ENCODE results near the gene UBL4B.

UBL4B gene

GRCh38 chr1:110148961-110149360, 36.7 kb downstream of the UBL4B start:
- TF ChIP-seq CTCF (conservative IDR thresholded peaks at IDR 0.05) = peak; percentile 67
- H3K27ac ChIP-seq = no peak overlapping the region

- 0 out of 2 replicates have a peak, but pooled peaks have one; percentile 25 for TF ChIP-seq CTCF (conservative IDR thresholded peaks at IDR 0.05)
- peak within 1 kb of the TSS; percentile 62 for H3K27ac ChIP-seq
Observed at GRCh38 chr1:110150330-110151174, 38.3 kb downstream of the UBL4B start, which contains the start of gene SLC6A17. TSS of gene SLC6A17 (plus strand) at chr1:110150494. CDS start at chr1:110166930, 16,436 bp downstream.

- peak overlapping the region; percentile 62; the same call in 1 of the 2 replicates for H3K27ac ChIP-seq
- TF ChIP-seq CTCF (conservative IDR thresholded peaks at IDR 0.05) = no peak
Observed at GRCh38 chr1:110151175-110151669, 39.0 kb downstream of the UBL4B start.

GRCh38 chr1:110152133-110152785, 40.0 kb downstream of the UBL4B start:
- no peak for TF ChIP-seq CTCF (conservative IDR thresholded peaks at IDR 0.05)
- no peak overlapping the region for H3K27ac ChIP-seq

- no peak for TF ChIP-seq CTCF (conservative IDR thresholded peaks at IDR 0.05)
- H3K27ac ChIP-seq = no peak overlapping the region
Observed at GRCh38 chr1:110153407-110153950, 41.2 kb downstream of the UBL4B start.

- H3K27ac ChIP-seq = no peak overlapping the region
- TF ChIP-seq CTCF (conservative IDR thresholded peaks at IDR 0.05) = no peak
Observed at GRCh38 chr1:110155878-110156522, 43.8 kb downstream of the UBL4B start.
